A549 (cell line): Measurements from ENCODE around the gene MESD.

Experiments
- CTCF ChIP-seq: fragments of >200 bp; sonication (Bioruptor Twin); formaldehyde crosslinking; IDR thresholded peaks from 3 replicates; pipeline ENCODE4 v1.5.1; 2016
- EP300 ChIP-seq, 2 experiments: fragments of >200 bp; sonication (Bioruptor Twin); formaldehyde crosslinking; IDR thresholded peaks; 2 replicates in 1 of 2; 3 replicates in 1 of 2; pipeline ENCODE4 v1.6.1; 2016 to 2017
- KDM1A ChIP-seq: fragments of 200-600 bp; sonication (generic); IDR thresholded peaks from 2 replicates; pipeline ENCODE4 v1.6.1; 2016; ENCODE audit warnings: low read depth, mild to moderate bottlenecking

DNA sequence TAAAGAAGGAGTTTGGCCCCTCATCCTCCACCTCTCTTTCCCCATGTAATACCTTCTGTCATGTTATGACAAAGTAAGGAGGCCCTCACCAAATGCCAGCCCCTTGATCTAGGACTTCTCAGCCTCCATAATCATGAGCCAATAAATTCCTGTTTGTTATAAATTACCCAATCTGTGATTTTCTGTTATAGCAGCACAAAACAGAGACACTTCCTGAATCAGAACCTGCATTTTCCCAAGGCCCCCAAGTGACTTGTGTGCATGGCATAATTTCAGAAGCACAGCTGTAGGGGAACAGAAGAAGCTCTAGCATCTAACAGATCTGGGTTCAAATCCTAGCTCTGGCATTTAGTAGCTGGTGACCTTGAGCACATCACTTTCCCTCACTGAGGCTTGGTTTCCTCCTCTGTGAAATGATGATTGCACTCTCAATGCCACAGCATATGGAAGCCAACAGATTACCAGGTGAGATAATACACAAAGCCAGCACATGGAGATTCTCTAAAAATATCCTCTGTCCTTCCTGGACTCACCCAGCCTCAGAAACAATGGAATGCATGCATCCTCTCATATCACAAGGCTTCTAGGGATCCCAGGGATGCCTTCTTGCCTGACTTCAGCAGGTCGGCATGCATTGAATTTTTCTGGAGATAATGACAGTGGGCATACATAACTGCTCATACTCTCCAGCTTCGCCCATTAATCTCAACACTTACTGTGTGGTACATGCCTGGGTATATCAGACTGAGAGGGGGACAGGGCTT, 37.4 kb upstream of the MESD start:
- TF ChIP-seq EP300 (IDR thresholded peaks at IDR 0.05) = no peak
- no peak for TF ChIP-seq CTCF
- no peak for TF ChIP-seq KDM1A
